HEK293 (cell line): ENCODE measurements around the gene PMVK.

Experiments used
- CTCF ChIP-seq: fragments of 450-650 bp; formaldehyde crosslinking; IDR thresholded peaks from 2 replicates; pipeline ENCODE4 v1.5.1; 2016; ENCODE audit warnings: missing biosample characterization, missing genetic modification characterization
- GLIS2 ChIP-seq: fragments of 450-650 bp; formaldehyde crosslinking; IDR thresholded peaks from 2 replicates; pipeline ENCODE4 v1.5.1; 2016; ENCODE audit warnings: missing biosample characterization, missing genetic modification characterization
- HOXC10 ChIP-seq: sonication (generic); formaldehyde crosslinking; IDR thresholded peaks from 2 replicates; pipeline ENCODE4 v1.8.1; 2023; ENCODE audit warnings: mild to moderate bottlenecking, missing genetic modification reagents
- HOXD13 ChIP-seq: sonication (generic); formaldehyde crosslinking; IDR thresholded peaks from 2 replicates; pipeline ENCODE4 v1.8.0; 2022; ENCODE audit warnings: missing genetic modification reagents, borderline replicate concordance
- IKZF3 ChIP-seq: fragments of 450-650 bp; IDR thresholded peaks from 2 replicates; pipeline ENCODE4 v1.5.0; 2018; ENCODE audit warnings: missing biosample characterization, mild to moderate bottlenecking, missing genetic modification characterization, moderate library complexity
- KLF16 ChIP-seq: fragments of 450-650 bp; formaldehyde crosslinking; IDR thresholded peaks from 2 replicates; pipeline ENCODE4 v1.5.1; 2017; ENCODE audit warnings: missing biosample characterization, missing genetic modification characterization
- MEIS1 ChIP-seq: sonication (generic); formaldehyde crosslinking; IDR thresholded peaks from 2 replicates; pipeline ENCODE4 v1.8.1; 2022; ENCODE audit warnings: missing genetic modification reagents, mild to moderate bottlenecking, borderline replicate concordance
- MYNN ChIP-seq: fragments of 450-650 bp; formaldehyde crosslinking; IDR thresholded peaks from 2 replicates; pipeline ENCODE4 v1.5.1; 2016; ENCODE audit warnings: missing biosample characterization, missing genetic modification characterization, borderline replicate concordance
- MZF1 ChIP-seq: fragments of 450-650 bp; formaldehyde crosslinking; IDR thresholded peaks from 2 replicates; pipeline ENCODE4 v1.5.1; 2017; ENCODE audit warnings: missing biosample characterization, missing genetic modification characterization, borderline replicate concordance
- PRDM10 ChIP-seq: fragments of 450-650 bp; formaldehyde crosslinking; IDR thresholded peaks from 2 replicates; pipeline ENCODE4 v1.5.1; 2016; ENCODE audit warnings: missing biosample characterization, missing genetic modification characterization
- SP2 ChIP-seq: fragments of 450-650 bp; formaldehyde crosslinking; IDR thresholded peaks from 2 replicates; pipeline ENCODE4 v1.5.1; 2016; ENCODE audit warnings: missing biosample characterization, missing genetic modification characterization
- TCF7L2 ChIP-seq: IDR thresholded peaks from 2 replicates; pipeline ENCODE4 v1.6.1; 2011; ENCODE audit warnings: low read depth, mild to moderate bottlenecking, inconsistent platforms, low read length, moderate library complexity, borderline replicate concordance
- WT1 ChIP-seq: fragments of 450-650 bp; formaldehyde crosslinking; IDR thresholded peaks from 2 replicates; pipeline ENCODE4 v1.5.1; 2016; ENCODE audit warnings: missing biosample characterization, missing genetic modification characterization
- ZBTB26 ChIP-seq: fragments of 450-650 bp; formaldehyde crosslinking; optimal IDR thresholded peaks from 2 replicates; pipeline ENCODE3; 2016; ENCODE audit warnings: missing biosample characterization, mild to moderate bottlenecking, missing genetic modification characterization
- ZNF133 ChIP-seq: fragments of 450-650 bp; formaldehyde crosslinking; IDR thresholded peaks from 2 replicates; pipeline ENCODE4 v1.5.1; 2016; ENCODE audit warnings: missing biosample characterization, missing genetic modification characterization
- ZNF148 ChIP-seq: fragments of 450-650 bp; formaldehyde crosslinking; IDR thresholded peaks from 2 replicates; pipeline ENCODE4 v1.5.0; 2017; ENCODE audit warnings: missing biosample characterization, missing genetic modification characterization, borderline replicate concordance
- ZNF155 ChIP-seq: fragments of 450-650 bp; formaldehyde crosslinking; IDR thresholded peaks from 2 replicates; pipeline ENCODE4 v1.5.1; 2016; ENCODE audit warnings: missing biosample characterization, missing genetic modification characterization
- ZNF16 ChIP-seq: fragments of 450-650 bp; formaldehyde crosslinking; IDR thresholded peaks from 2 replicates; pipeline ENCODE4 v1.5.1; 2016; ENCODE audit warnings: low read depth, missing biosample characterization, missing genetic modification characterization
- ZNF174 ChIP-seq: fragments of 450-650 bp; formaldehyde crosslinking; IDR thresholded peaks from 2 replicates; pipeline ENCODE4 v1.5.0; 2017; ENCODE audit warnings: missing biosample characterization, mild to moderate bottlenecking, missing genetic modification characterization
- ZNF19 ChIP-seq: fragments of 450-650 bp; formaldehyde crosslinking; IDR thresholded peaks from 2 replicates; pipeline ENCODE4; 2016; ENCODE audit warnings: missing biosample characterization, missing genetic modification characterization, low read depth
- ZNF2 ChIP-seq: fragments of 450-650 bp; formaldehyde crosslinking; IDR thresholded peaks from 2 replicates; pipeline ENCODE4 v1.5.1; 2016; ENCODE audit warnings: missing biosample characterization, missing genetic modification characterization
- ZNF24 ChIP-seq: fragments of 450-650 bp; formaldehyde crosslinking; IDR thresholded peaks from 2 replicates; pipeline ENCODE4 v1.5.1; 2016; ENCODE audit warnings: missing biosample characterization, missing genetic modification characterization
- ZNF416 ChIP-seq: fragments of 450-650 bp; formaldehyde crosslinking; IDR thresholded peaks from 2 replicates; pipeline ENCODE4 v1.5.1; 2016; ENCODE audit warnings: missing biosample characterization, missing genetic modification characterization
- ZNF530 ChIP-seq: fragments of 450-650 bp; formaldehyde crosslinking; IDR thresholded peaks from 2 replicates; pipeline ENCODE4 v1.5.1; 2016; ENCODE audit warnings: low read depth, missing biosample characterization, missing genetic modification characterization
- ZNF544 ChIP-seq: fragments of 450-650 bp; formaldehyde crosslinking; IDR thresholded peaks from 2 replicates; pipeline ENCODE4 v1.5.0; 2017; ENCODE audit warnings: missing biosample characterization, missing genetic modification characterization
- ZNF558 ChIP-seq: fragments of 450-650 bp; formaldehyde crosslinking; IDR thresholded peaks from 2 replicates; pipeline ENCODE4 v1.5.1; 2016; ENCODE audit warnings: missing biosample characterization, missing genetic modification characterization
- ZNF658 ChIP-seq: fragments of 450-650 bp; formaldehyde crosslinking; IDR thresholded peaks from 2 replicates; pipeline ENCODE4; 2016; ENCODE audit warnings: missing biosample characterization, missing genetic modification characterization
- ZSCAN30 ChIP-seq: fragments of 450-650 bp; IDR thresholded peaks from 2 replicates; pipeline ENCODE4 v1.5.1; 2018; ENCODE audit warnings: missing biosample characterization, mild to moderate bottlenecking, missing genetic modification characterization, moderate library complexity
- ZSCAN5A ChIP-seq: fragments of 450-650 bp; formaldehyde crosslinking; IDR thresholded peaks from 2 replicates; pipeline ENCODE4 v1.5.1; 2016; ENCODE audit warnings: missing biosample characterization, missing genetic modification characterization
- ZXDB ChIP-seq: fragments of 450-650 bp; formaldehyde crosslinking; IDR thresholded peaks from 2 replicates; pipeline ENCODE4 v1.5.1; 2016; ENCODE audit warnings: missing biosample characterization, missing genetic modification characterization

The PMVK gene

GRCh38 chr1:154937085-154937987 is 817 bp upstream of the PMVK start (continued):
- peak; percentile 51 for TF ChIP-seq ZBTB26 (tag by site-specific recombination)
- TF ChIP-seq ZNF658 (tag by site-specific recombination): no peak
- TF ChIP-seq HOXD13 (CRISPR knock-in tag): no peak
- TF ChIP-seq CTCF: peak; percentile 38; the same call in 1 of the 2 replicates
- no peak for TF ChIP-seq MEIS1 (CRISPR knock-in tag)
- no peak for TF ChIP-seq ZNF530 (tag by site-specific recombination)
- no peak for TF ChIP-seq ZNF174
- TF ChIP-seq IKZF3: peak; percentile 75; the same call in 1 of the 2 replicates
- TF ChIP-seq ZNF544 (tag by site-specific recombination): no peak
- TF ChIP-seq TCF7L2: peak; percentile 57; the same call in 1 of the 2 replicates
- TF ChIP-seq ZSCAN30 (tag by site-specific recombination): no peak; the same call in 1 of the 2 replicates
- no peak for TF ChIP-seq WT1 (tag by site-specific recombination)
- no peak for TF ChIP-seq ZNF155 (tag by site-specific recombination)
- no peak for TF ChIP-seq HOXC10
- TF ChIP-seq ZNF133 (tag by site-specific recombination): no peak
- TF ChIP-seq ZSCAN5A (tag by site-specific recombination): no peak
- TF ChIP-seq GLIS2 (tag by site-specific recombination): no peak
- TF ChIP-seq ZNF416 (tag by site-specific recombination): no peak
- TF ChIP-seq ZNF16 (tag by site-specific recombination): no peak
- TF ChIP-seq ZNF148 (tag by site-specific recombination): no peak
- no peak; the same call in 1 of the 2 replicates for TF ChIP-seq KLF16 (tag by site-specific recombination)
- TF ChIP-seq PRDM10 (tag by site-specific recombination): peak; percentile 100
- no peak for TF ChIP-seq ZNF2 (tag by site-specific recombination)
- TF ChIP-seq MYNN (tag by site-specific recombination): no peak
- TF ChIP-seq SP2: peak; percentile 59
- TF ChIP-seq ZNF558 (tag by site-specific recombination): 0 out of 2 replicates have a peak, but pooled peaks have one; percentile 15
- no peak for TF ChIP-seq ZXDB (tag by site-specific recombination)
- no peak for TF ChIP-seq ZNF24 (tag by site-specific recombination)
- no peak for TF ChIP-seq ZNF19
- TF ChIP-seq MZF1 (tag by site-specific recombination): peak; percentile 88
